Testis (tissue), 3 donors: ENCODE results near the gene MYOC. TPM values are rescaled to one million over a fixed set of nuclear protein-coding genes. Genes with fewer than 3 reads are reported as not detected.
"Not testable (repeated sequence)": the region's sequence is repeated elsewhere in the genome, so short reads cannot be mapped to it uniquely, and the experiment has no call there.

Source experiments
- DNase-seq: peaks from one replicate; pipeline ENCODE4 v3.0.0-alpha.2; 2019
- H3K27ac ChIP-seq, 2 donors: fragments of 200-600 bp; sonication (generic); one replicate each; pipeline ENCODE4 v1.5.1; 2019
- H3K27me3 ChIP-seq: fragments of 200-600 bp; sonication (generic); one replicate; pipeline ENCODE4 v1.5.1; 2019
- H3K36me3 ChIP-seq: fragments of 200-600 bp; sonication (generic); one replicate; pipeline ENCODE4 v1.5.1; 2017; ENCODE audit warnings: low read depth; ENCODE audit errors: missing control alignments
- H3K4me1 ChIP-seq: fragments of 200-600 bp; sonication (generic); one replicate; pipeline ENCODE4 v1.5.1; 2019
- H3K4me3 ChIP-seq, 2 donors: fragments of 200-600 bp; sonication (generic); one replicate each; pipeline ENCODE4 v1.5.1; 2017 to 2019
- H3K9me3 ChIP-seq: fragments of 200-600 bp; sonication (generic); one replicate; pipeline ENCODE4 v1.5.1; 2017
- POLR2A ChIP-seq: fragments of 450-650 bp; IDR thresholded peaks from one replicate; pipeline ENCODE4 v1.6.1; 2017; ENCODE audit warnings: antibody characterized with exemption, mild to moderate bottlenecking, moderate library complexity
- WGBS, 2 donors: methylation state at CpG; one replicate each; pipeline ENCODE4 v1.1.5; 2018; 5-methylcytosine and 5-hydroxymethylcytosine counted together
- intact Hi-C: fragments of 100-400 bp; cut with DNase I; formaldehyde crosslinking; loops from one replicate; pipeline ENCODE4 v1.15.1; 2023; ENCODE audit warnings: low total_unique reads
- polyA plus RNA-seq: library from polyadenylated mRNA; stranded (reverse); fragments of 350-450 nt; fragmentation: Illumina TruSeq; extraction: RNeasy Lipid Tissue Mini Kit (QIAGEN cat#74804); gene quantifications from one replicate; pipeline ENCODE4 v1.2.3, GENCODE V29; 2014; ENCODE audit warnings: low read depth, low replicate concordance; ENCODE audit not compliant: insufficient read depth
- total RNA-seq, 2 donors: library from RNA; depleted of rRNA; stranded (reverse); fragments of >200 nt; gene quantifications; one replicate each; pipeline ENCODE4 v1.2.3, GENCODE V29; 2016
- TF ChIP-seq, protein P1 (sequence below), 3 experiments: fragments of 450-650 bp in 2 of 3; fragments of 200-600 bp in 1 of 3; sonication (generic) in 1 of 3; IDR thresholded peaks; one replicate each; pipeline ENCODE4 v1.5.1; 2016 to 2019; ENCODE audit warnings: antibody characterized with exemption in 3 of 3, mild to moderate bottlenecking in 2 of 3, moderate library complexity in 1 of 3

MYOC gene
- total and polyA plus RNA-seq, 3 donors from 2014 or later = 1.3 to 3.4 (median 3.0) TPM

- Histone ChIP-seq H3K27me3 (no peaks in the 10 kb centered on the region), H3K36me3 (no peaks in the 10 kb centered on the region), H3K9me3 (no peaks in the 10 kb centered on the region), H3K4me1 (no peaks in the 10 kb centered on the region), H3K27ac (no peak overlapping the region), H3K4me3 (no peak overlapping the region)
- TF ChIP-seq, protein P1, sequence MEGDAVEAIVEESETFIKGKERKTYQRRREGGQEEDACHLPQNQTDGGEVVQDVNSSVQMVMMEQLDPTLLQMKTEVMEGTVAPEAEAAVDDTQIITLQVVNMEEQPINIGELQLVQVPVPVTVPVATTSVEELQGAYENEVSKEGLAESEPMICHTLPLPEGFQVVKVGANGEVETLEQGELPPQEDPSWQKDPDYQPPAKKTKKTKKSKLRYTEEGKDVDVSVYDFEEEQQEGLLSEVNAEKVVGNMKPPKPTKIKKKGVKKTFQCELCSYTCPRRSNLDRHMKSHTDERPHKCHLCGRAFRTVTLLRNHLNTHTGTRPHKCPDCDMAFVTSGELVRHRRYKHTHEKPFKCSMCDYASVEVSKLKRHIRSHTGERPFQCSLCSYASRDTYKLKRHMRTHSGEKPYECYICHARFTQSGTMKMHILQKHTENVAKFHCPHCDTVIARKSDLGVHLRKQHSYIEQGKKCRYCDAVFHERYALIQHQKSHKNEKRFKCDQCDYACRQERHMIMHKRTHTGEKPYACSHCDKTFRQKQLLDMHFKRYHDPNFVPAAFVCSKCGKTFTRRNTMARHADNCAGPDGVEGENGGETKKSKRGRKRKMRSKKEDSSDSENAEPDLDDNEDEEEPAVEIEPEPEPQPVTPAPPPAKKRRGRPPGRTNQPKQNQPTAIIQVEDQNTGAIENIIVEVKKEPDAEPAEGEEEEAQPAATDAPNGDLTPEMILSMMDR (IDR thresholded peaks at IDR 0.05) = no peak
- no peak for TF ChIP-seq POLR2A
- WGBS, 2 donors = 67 to 69% methylated on average over 1 of the region's 1 CpG
- DNase-seq = no peak
- intact Hi-C loops = no loop called here
Observed at GRCh38 chr1:171613282-171613681, 39.2 kb downstream of the MYOC start.

- no peaks in the 10 kb centered on the region for H3K4me1 ChIP-seq
- H3K9me3 ChIP-seq = no peaks in the 10 kb centered on the region
- no peak for DNase-seq
- H3K4me3 ChIP-seq = no peak overlapping the region
- H3K36me3 ChIP-seq = no peaks in the 10 kb centered on the region
- 91 to 93% methylated on average over 2 of the region's 2 CpGs for WGBS, 2 donors
- intact Hi-C loops = no loop called here
- TF ChIP-seq, protein P1 (IDR thresholded peaks at IDR 0.05) = no peak
- no peak for TF ChIP-seq POLR2A
- H3K27me3 ChIP-seq = no peaks in the 10 kb centered on the region
- H3K27ac ChIP-seq = no peak overlapping the region
Observed at GRCh38 chr1:171611306-171611705, 41.2 kb downstream of the MYOC start.

DNA sequence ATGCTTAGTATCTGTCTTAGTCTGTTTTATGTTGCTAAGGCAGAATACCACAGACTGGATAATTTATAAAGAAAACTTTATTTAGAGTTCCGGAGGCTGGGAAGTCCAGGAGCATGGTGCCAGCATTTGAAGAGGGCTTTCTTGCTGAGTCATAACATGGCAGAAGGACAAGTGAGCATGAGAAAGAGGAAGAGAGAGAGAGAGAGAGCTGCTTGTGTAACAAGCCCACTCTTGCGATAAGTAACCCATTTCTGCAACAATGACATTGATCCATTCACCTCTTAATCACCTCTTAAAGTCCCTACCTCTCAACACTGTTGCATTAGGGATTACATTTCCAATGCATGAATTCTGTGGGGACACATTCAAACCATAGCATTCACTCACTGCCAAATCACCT, 42.1 kb downstream of the MYOC start:
- Histone ChIP-seq H3K27me3 (no peaks in the 10 kb centered on the region), H3K36me3 (no peaks in the 10 kb centered on the region), H3K4me1 (no peaks in the 10 kb centered on the region), H3K27ac (no peak overlapping the region), H3K4me3 (no peak overlapping the region), H3K9me3 (no peaks in the 10 kb centered on the region)
- intact Hi-C loops = no loop called here
- TF ChIP-seq, protein P1 (IDR thresholded peaks at IDR 0.05) = no peak
- 85 to 94% methylated on average over 2 of the region's 2 CpGs for WGBS, 2 donors
- no peak for DNase-seq

- TF ChIP-seq POLR2A = no peak
- TF ChIP-seq, protein P1 (IDR thresholded peaks at IDR 0.05) = no peak
- Histone ChIP-seq H3K36me3 (no peaks in the 10 kb centered on the region), H3K4me3 (no peak overlapping the region), H3K4me1 (no peaks in the 10 kb centered on the region), H3K9me3 (no peaks in the 10 kb centered on the region), H3K27ac (no peak overlapping the region), H3K27me3 (no peaks in the 10 kb centered on the region)
- 88 to 91% methylated on average over 10 of the region's 10 CpGs for WGBS, 2 donors
- intact Hi-C loops = no loop called here
- DNase-seq = no peak
Observed at GRCh38 chr1:171606402-171606941, 46.0 kb downstream of the MYOC start.

GRCh38 chr1:171603042-171603441, 49.4 kb downstream of the MYOC start:
- WGBS, 2 donors = 66 to 80% methylated on average over 6 of the region's 6 CpGs
- H3K4me3 ChIP-seq, H3K9me3 ChIP-seq, H3K4me1 ChIP-seq, DNase-seq, intact Hi-C loops, H3K27me3 ChIP-seq, H3K27ac ChIP-seq, H3K36me3 ChIP-seq: not testable (repeated sequence)
